DOHH2 (cell line): ENCODE measurements around the gene EXOC6B.

Experiments used
- CTCF ChIP-seq: fragments of 200-600 bp; sonication (generic); IDR thresholded peaks from one replicate; pipeline ENCODE4 v1.5.1; 2014; ENCODE audit warnings: antibody characterized with exemption, mild to moderate bottlenecking, low read depth, low read length; ENCODE audit not compliant: poor library complexity, severe bottlenecking
- EZH2phosphoT487 ChIP-seq: fragments of 200-600 bp; sonication (generic); IDR thresholded peaks from 2 replicates; pipeline ENCODE4 v1.6.1; 2017; ENCODE audit warnings: borderline replicate concordance, mild to moderate bottlenecking, antibody characterized with exemption, low read length, moderate library complexity, mixed read lengths

- TF ChIP-seq CTCF (no peak), EZH2phosphoT487 (no peak)
Observed at GRCh38 chr2:72134997-72135800, 690.6 kb downstream of the EXOC6B start.
